Fibroblast of lung (primary cell): Measurements from ENCODE around the gene MRPL14. TPM values are rescaled to one million over a fixed set of nuclear protein-coding genes. Genes with fewer than 3 reads are reported as not detected.

ENCODE experiments used
- DNase-seq, 2 donors: peaks; one replicate each; pipeline versions ENCODE4 v3.0.0 to v3.0.0-alpha.2; 2010; ENCODE audit warnings: low read depth in 2 of 2
- H2AFZ ChIP-seq: 2 replicates; pipeline ENCODE4 v1.5.1; 2012; ENCODE audit warnings: low read length, control low read depth, inconsistent platforms
- H3K27ac ChIP-seq: 2 replicates; pipeline ENCODE4 v1.5.1; 2011; ENCODE audit warnings: low read length, control low read depth; ENCODE audit not compliant: insufficient read depth
- H3K27me3 ChIP-seq: 2 replicates; pipeline ENCODE4 v1.5.1; 2011; ENCODE audit warnings: mild to moderate bottlenecking, low read length; ENCODE audit not compliant: control insufficient read depth, insufficient read depth
- H3K36me3 ChIP-seq: 2 replicates; pipeline ENCODE4 v1.5.1; 2011; ENCODE audit warnings: low read length; ENCODE audit not compliant: control insufficient read depth, insufficient read depth
- H3K4me1 ChIP-seq: 2 replicates; pipeline ENCODE4 v1.5.1; 2011; ENCODE audit warnings: low read length; ENCODE audit not compliant: control insufficient read depth, insufficient read depth; ENCODE audit errors: extremely low read depth
- H3K4me2 ChIP-seq: 2 replicates; pipeline ENCODE4 v1.5.1; 2011; ENCODE audit warnings: low read length, control low read depth; ENCODE audit not compliant: insufficient read depth; ENCODE audit errors: extremely low read depth
- H3K4me3 ChIP-seq, 4 experiments: fragments of 200-600 bp in 1 of 4; sonication (generic) in 1 of 4; replicated peaks in 1 of 4; 2 replicates each; pipeline ENCODE4 v1.5.1; 2011 to 2016; ENCODE audit warnings: low read length in 4 of 4, low read depth in 3 of 4, mild to moderate bottlenecking in 3 of 4, control low read depth in 2 of 4, inconsistent platforms in 1 of 4, mixed read lengths in 1 of 4; ENCODE audit not compliant: insufficient read depth in 1 of 4; ENCODE audit errors: control extremely low read depth in 1 of 4
- H3K79me2 ChIP-seq: 2 replicates; pipeline ENCODE4 v1.5.1; 2012; ENCODE audit warnings: mild to moderate bottlenecking, low read length, inconsistent platforms; ENCODE audit not compliant: control insufficient read depth, insufficient read depth
- H3K9ac ChIP-seq: 2 replicates; pipeline ENCODE4 v1.5.1; 2011; ENCODE audit warnings: mild to moderate bottlenecking, low read length, control low read depth; ENCODE audit not compliant: insufficient read depth
- H3K9me3 ChIP-seq: 2 replicates; pipeline ENCODE4 v1.5.1; 2012; ENCODE audit warnings: low read depth, low read length; ENCODE audit not compliant: control insufficient read depth, insufficient read depth
- H4K20me1 ChIP-seq: 2 replicates; pipeline ENCODE4 v1.5.1; 2011; ENCODE audit warnings: low read length; ENCODE audit not compliant: control insufficient read depth, insufficient read depth; ENCODE audit errors: extremely low read depth
- CTCF ChIP-seq, 2 donors: IDR thresholded peaks in 1 of 2; conservative IDR thresholded peaks in 1 of 2; 1 replicate in 1 of 2; 2 replicates in 1 of 2; pipeline ENCODE4 v1.5.1; 2011 to 2012; ENCODE audit warnings: low read length in 2 of 2, control low read depth in 1 of 2, inconsistent platforms in 1 of 2, low read depth in 1 of 2, mild to moderate bottlenecking in 1 of 2
- EZH2 ChIP-seq: IDR thresholded peaks from 2 replicates; pipeline ENCODE4 v1.5.1; 2012; ENCODE audit warnings: low read length, control low read depth, mild to moderate bottlenecking; ENCODE audit errors: missing control alignments
- polyA plus RNA-seq, 2 donors: library from polyadenylated mRNA; depleted of rRNA in 1 of 2; stranded (reverse) in 1 of 2; unstranded in 1 of 2; fragments of >200 nt; gene quantifications; 2 replicates each; pipeline ENCODE4 v1.2.1, GENCODE V29; 2011 to 2012; ENCODE audit warnings: missing spikeins in 1 of 2
- total RNA-seq: library from RNA; depleted of rRNA; stranded (reverse); fragments of >200 nt; gene quantifications from 2 replicates; pipeline ENCODE4 v1.2.1, GENCODE V29; 2014

MRPL14 gene
- total and polyA plus RNA-seq, 2 donors (not counting 1 experiment from before 2014, with no cell fraction given), result 36.2 to 60.6 TPM

GRCh38 chr6:44105993-44106740 lies 21.1 kb downstream of the MRPL14 start:
- Histone ChIP-seq H3K27ac (no peak overlapping the region), H4K20me1 (no peaks in the 10 kb centered on the region), H3K27me3 (no peaks in the 10 kb centered on the region), H3K9me3 (no peaks in the 10 kb centered on the region), H3K4me2 (no peak overlapping the region), H3K9ac (no peak overlapping the region), H2AFZ (no peak overlapping the region), H3K36me3 (peaks cover 19% of the 10 kb centered on the region), H3K79me2 (peaks cover 2% of the 10 kb centered on the region), H3K4me1 (no peaks in the 10 kb centered on the region), H3K4me3 (no peak overlapping the region)
- DNase-seq, result peak; percentile 16 to 23
- no peak for TF ChIP-seq EZH2

DNA sequence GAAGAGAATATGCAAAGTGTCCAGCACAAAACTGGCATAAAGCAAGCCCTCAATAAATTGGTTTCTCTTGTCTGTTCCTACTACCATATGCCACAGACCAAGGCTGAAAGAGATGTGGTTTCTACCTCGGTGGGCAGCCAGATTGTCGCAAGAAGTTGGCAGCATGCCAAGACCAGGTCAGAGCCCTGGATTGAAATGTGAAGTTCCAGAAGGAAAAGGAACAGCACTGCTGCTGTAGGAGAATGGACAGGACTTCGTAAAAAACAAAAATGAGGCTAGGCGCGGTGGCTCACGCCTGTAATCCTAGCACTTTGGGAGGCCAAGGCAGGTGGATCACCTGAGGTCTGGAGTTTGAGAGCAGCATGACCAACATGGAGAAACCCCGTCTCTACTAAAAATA lies 22.1 kb downstream of the MRPL14 start:
- Histone ChIP-seq H2AFZ (no peak overlapping the region), H4K20me1 (no peaks in the 10 kb centered on the region)

GRCh38 chr6:44104481-44105021 lies 22.7 kb downstream of the MRPL14 start:
- Histone ChIP-seq H3K9ac (no peak overlapping the region), H3K4me2 (no peak overlapping the region), H4K20me1 (no peaks in the 10 kb centered on the region), H2AFZ (no peak overlapping the region), H3K4me3 (no peak overlapping the region), H3K79me2 (peaks cover 2% of the 10 kb centered on the region), H3K27ac (no peak overlapping the region), H3K4me1 (no peaks in the 10 kb centered on the region), H3K36me3 (peaks cover 8% of the 10 kb centered on the region), H3K9me3 (no peaks in the 10 kb centered on the region), H3K27me3 (no peaks in the 10 kb centered on the region)
- TF ChIP-seq CTCF (conservative IDR thresholded peaks at IDR 0.05 in 1 of 2, IDR thresholded peaks at IDR 0.05 in 1 of 2; ENCODE audit: low read depth in 1 of 2, low read length in 2 of 2), result no peak
- TF ChIP-seq EZH2, result no peak
- no peak for DNase-seq

More for the DNA sequence above, 22.1 kb downstream of the MRPL14 start:
- no peak overlapping the region for H3K4me2 ChIP-seq
- H3K9ac ChIP-seq, result no peak overlapping the region
- peaks cover 2% of the 10 kb centered on the region for H3K79me2 ChIP-seq
- H3K36me3 ChIP-seq, result peaks cover 9% of the 10 kb centered on the region
- no peaks in the 10 kb centered on the region for H3K4me1 ChIP-seq
- DNase-seq, result no peak
- no peaks in the 10 kb centered on the region for H3K27me3 ChIP-seq
- no peaks in the 10 kb centered on the region for H3K9me3 ChIP-seq
- no peak overlapping the region for H3K27ac ChIP-seq
- H3K4me3 ChIP-seq, result no peak overlapping the region
- TF ChIP-seq EZH2, result no peak
- TF ChIP-seq CTCF (conservative IDR thresholded peaks at IDR 0.05 in 1 of 2, IDR thresholded peaks at IDR 0.05 in 1 of 2; ENCODE audit: low read depth in 1 of 2, low read length in 2 of 2), result no peak
